ENCODE measurements around the gene FANCD2.

- TF ChIP-seq, protein P1, sequence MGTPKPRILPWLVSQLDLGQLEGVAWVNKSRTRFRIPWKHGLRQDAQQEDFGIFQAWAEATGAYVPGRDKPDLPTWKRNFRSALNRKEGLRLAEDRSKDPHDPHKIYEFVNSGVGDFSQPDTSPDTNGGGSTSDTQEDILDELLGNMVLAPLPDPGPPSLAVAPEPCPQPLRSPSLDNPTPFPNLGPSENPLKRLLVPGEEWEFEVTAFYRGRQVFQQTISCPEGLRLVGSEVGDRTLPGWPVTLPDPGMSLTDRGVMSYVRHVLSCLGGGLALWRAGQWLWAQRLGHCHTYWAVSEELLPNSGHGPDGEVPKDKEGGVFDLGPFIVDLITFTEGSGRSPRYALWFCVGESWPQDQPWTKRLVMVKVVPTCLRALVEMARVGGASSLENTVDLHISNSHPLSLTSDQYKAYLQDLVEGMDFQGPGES (IDR thresholded peaks at IDR 0.05; ENCODE audit: low read depth, low read length) = no peak
- no peak for TF ChIP-seq YY1 (IDR thresholded peaks at IDR 0.05; ENCODE audit: low read depth)
- TF ChIP-seq CTCF (IDR thresholded peaks at IDR 0.05) = no peak
- TF ChIP-seq, protein P2, sequence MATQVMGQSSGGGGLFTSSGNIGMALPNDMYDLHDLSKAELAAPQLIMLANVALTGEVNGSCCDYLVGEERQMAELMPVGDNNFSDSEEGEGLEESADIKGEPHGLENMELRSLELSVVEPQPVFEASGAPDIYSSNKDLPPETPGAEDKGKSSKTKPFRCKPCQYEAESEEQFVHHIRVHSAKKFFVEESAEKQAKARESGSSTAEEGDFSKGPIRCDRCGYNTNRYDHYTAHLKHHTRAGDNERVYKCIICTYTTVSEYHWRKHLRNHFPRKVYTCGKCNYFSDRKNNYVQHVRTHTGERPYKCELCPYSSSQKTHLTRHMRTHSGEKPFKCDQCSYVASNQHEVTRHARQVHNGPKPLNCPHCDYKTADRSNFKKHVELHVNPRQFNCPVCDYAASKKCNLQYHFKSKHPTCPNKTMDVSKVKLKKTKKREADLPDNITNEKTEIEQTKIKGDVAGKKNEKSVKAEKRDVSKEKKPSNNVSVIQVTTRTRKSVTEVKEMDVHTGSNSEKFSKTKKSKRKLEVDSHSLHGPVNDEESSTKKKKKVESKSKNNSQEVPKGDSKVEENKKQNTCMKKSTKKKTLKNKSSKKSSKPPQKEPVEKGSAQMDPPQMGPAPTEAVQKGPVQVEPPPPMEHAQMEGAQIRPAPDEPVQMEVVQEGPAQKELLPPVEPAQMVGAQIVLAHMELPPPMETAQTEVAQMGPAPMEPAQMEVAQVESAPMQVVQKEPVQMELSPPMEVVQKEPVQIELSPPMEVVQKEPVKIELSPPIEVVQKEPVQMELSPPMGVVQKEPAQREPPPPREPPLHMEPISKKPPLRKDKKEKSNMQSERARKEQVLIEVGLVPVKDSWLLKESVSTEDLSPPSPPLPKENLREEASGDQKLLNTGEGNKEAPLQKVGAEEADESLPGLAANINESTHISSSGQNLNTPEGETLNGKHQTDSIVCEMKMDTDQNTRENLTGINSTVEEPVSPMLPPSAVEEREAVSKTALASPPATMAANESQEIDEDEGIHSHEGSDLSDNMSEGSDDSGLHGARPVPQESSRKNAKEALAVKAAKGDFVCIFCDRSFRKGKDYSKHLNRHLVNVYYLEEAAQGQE (IDR thresholded peaks at IDR 0.05; ENCODE audit: low read depth, low read length) = no peak
- no peak for TF ChIP-seq RFX5 (IDR thresholded peaks at IDR 0.05; ENCODE audit: low read length)
- no peak for TF ChIP-seq RAD21 (IDR thresholded peaks at IDR 0.05; ENCODE audit: low read length)
- no peak for TF ChIP-seq SMC3 (IDR thresholded peaks at IDR 0.05; ENCODE audit: low read depth, low read length)
- TF ChIP-seq, protein P3, sequence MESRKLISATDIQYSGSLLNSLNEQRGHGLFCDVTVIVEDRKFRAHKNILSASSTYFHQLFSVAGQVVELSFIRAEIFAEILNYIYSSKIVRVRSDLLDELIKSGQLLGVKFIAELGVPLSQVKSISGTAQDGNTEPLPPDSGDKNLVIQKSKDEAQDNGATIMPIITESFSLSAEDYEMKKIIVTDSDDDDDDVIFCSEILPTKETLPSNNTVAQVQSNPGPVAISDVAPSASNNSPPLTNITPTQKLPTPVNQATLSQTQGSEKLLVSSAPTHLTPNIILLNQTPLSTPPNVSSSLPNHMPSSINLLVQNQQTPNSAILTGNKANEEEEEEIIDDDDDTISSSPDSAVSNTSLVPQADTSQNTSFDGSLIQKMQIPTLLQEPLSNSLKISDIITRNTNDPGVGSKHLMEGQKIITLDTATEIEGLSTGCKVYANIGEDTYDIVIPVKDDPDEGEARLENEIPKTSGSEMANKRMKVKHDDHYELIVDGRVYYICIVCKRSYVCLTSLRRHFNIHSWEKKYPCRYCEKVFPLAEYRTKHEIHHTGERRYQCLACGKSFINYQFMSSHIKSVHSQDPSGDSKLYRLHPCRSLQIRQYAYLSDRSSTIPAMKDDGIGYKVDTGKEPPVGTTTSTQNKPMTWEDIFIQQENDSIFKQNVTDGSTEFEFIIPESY (IDR thresholded peaks at IDR 0.05; ENCODE audit: borderline replicate concordance, low read depth) = no peak
- TF ChIP-seq SIN3A (IDR thresholded peaks at IDR 0.05; ENCODE audit: borderline replicate concordance, low read depth, low read length) = no peak
- no peak for TF ChIP-seq POLR2AphosphoS5 (IDR thresholded peaks at IDR 0.05; ENCODE audit: low read depth, low read length)
- TF ChIP-seq MEF2A (IDR thresholded peaks at IDR 0.05; ENCODE audit: borderline replicate concordance, low read depth) = no peak
Observed at GRCh38 chr3:10047876-10048275, 21.6 kb downstream of the FANCD2 start.
